Astrocyte (in vitro differentiated cells and primary cell): ENCODE data around the gene TWIST2.

Experiments
- CTCF ChIP-seq: IDR thresholded peaks from 2 replicates; pipeline ENCODE4 v1.5.1; 2011; ENCODE audit warnings: low read depth, mild to moderate bottlenecking, inconsistent platforms, low read length, moderate library complexity; ENCODE audit not compliant: insufficient read depth
- EZH2 ChIP-seq: IDR thresholded peaks from 2 replicates; pipeline ENCODE4 v1.6.1; 2012; ENCODE audit warnings: mild to moderate bottlenecking, low read length, inconsistent platforms; ENCODE audit not compliant: insufficient read depth

GRCh38 chr2:238899386-238899785 is 51.5 kb downstream of the TWIST2 start:
- no peak for TF ChIP-seq CTCF
- TF ChIP-seq EZH2, result no peak
